ENCODE measurements around the gene INPP5J. TPM values are rescaled to one million over a fixed set of nuclear protein-coding genes. Genes with fewer than 3 reads are reported as not detected.

Gene INPP5J
- total RNA-seq, 1 experiment from 2014 or later, result 0.12 TPM

DNA sequence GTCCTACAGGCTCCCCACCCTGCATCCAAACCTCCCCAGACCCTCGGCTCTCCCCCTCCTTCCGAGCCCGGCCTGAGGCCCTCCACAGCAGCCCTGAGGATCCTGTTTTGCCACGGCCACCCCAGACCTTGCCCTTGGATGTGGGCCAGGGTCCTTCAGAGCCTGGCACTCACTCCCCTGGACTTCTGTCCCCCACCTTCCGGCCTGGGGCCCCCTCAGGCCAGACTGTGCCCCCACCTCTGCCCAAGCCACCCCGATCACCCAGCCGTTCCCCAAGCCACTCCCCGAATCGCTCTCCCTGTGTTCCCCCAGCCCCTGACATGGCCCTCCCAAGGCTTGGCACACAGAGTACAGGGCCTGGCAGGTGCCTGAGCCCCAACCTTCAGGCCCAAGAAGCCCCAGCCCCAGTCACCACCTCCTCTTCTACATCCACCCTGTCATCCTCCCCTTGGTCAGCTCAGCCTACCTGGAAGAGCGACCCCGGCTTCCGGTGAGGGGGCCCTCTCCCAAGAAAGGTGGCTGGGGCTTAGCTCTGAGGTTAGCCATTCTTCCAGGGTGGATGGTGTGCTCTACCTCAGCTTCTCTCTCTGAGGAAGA, 2.9 kb downstream of the INPP5J start:
- DNase-seq (ENCODE audit: low read depth), result no peak

DNA sequence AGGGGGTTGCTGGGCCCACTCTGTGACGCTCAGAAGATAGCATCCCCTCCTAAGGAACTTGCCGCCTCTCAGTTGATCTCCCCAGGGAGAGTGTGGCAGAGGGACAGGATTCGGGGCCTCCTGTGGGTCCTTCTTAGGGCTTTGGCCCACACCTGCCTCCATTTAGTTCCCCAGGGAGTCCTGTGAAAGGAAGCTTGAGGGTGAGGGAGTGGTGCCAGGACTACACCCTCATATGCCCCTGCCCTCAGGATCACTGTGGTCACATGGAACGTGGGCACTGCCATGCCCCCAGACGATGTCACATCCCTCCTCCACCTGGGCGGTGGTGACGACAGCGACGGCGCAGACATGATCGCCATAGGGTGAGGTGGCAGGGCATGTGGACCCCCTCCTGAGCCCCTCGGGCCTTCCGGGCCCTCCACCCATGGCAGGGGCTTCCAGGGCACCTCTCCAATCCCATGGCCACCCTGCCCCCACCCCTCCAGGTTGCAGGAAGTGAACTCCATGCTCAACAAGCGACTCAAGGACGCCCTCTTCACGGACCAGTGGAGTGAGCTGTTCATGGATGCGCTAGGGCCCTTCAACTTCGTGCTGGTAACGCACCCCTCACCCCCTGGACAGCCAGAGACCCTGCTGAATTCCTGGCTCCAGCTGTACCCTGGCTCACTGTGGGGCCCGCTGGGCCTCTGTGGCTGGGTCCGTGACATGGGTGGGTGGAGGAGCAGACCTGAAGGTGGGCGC, 3.5 kb downstream of the INPP5J start:
- no peak for DNase-seq (ENCODE audit: low read depth)

DNA sequence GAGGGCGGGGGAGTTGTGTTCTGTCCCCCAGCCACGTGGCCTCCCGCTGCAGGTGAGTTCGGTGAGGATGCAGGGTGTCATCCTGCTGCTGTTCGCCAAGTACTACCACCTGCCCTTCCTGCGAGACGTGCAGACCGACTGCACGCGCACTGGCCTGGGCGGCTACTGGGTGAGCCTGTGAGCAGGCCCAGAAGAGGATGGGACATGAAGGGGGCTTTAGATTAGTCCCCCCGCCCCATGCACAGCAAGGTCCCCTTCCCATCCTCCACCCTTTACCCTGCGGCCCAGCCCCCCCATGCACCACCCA, 4.1 kb downstream of the INPP5J start:
- no peak for DNase-seq (ENCODE audit: low read depth)

DNA sequence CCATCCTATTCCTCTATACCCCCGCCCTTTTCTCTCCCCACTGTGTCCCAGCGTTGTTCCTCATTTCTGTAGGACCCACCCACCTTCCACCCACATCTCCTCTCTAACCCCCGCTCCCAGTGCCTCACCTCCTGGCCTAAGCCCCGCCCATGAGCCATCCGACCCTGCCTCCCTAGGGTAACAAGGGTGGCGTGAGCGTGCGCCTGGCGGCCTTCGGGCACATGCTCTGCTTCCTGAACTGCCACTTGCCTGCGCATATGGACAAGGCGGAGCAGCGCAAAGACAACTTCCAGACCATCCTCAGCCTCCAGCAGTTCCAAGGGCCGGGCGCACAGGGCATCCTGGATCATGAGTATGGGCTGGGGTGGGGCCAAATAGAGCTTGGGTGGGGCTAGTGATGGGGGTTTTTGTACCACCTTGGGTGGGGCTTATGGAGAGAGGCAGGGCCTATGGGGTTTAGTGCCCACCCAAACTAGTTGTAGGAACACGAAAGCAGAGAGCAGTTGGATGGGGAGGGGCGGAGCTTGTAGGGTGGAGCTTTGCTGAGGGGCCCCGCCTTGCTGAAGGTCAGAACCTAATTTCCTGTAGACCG, 4.5 kb downstream of the INPP5J start:
- no peak for DNase-seq (ENCODE audit: low read depth)

DNA sequence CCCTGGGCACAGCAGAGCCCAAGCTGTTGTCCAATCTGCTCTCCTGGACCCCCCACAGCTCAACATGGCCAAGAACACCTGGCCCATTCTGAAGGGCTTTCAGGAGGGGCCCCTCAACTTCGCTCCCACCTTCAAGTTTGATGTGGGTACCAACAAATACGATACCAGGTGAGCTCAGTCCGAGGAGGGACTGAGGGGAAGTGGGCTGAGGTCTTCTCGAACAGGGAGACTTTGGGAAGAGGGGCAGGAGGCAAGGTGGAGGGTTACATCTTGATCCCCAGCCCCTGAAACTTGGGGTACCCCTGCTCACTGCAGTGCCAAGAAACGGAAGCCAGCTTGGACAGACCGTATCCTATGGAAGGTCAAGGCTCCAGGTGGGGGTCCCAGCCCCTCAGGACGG, 5.4 kb downstream of the INPP5J start:
- no peak for DNase-seq (ENCODE audit: low read depth)

DNA sequence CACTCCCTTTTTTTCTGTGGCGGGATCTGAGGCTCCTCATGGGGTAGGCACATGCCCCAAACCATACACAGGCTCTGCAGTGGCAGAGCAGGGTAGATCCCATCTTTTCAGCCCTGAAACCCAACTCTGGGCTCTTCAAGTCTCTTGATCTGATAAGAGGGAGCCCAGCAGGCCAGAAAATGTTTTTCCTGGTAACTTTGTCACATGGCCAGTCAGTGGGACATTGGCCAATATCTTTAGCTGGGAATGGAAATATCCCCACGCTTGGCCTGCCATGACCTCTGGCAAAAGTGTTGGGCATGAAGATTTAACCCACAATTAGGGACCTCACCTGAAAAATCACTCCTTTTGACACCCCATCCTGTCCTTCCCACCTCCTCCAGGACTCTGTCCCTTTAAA, 8.1 kb downstream of the INPP5J start:
- DNase-seq (ENCODE audit: low read depth), result no peak

DNA sequence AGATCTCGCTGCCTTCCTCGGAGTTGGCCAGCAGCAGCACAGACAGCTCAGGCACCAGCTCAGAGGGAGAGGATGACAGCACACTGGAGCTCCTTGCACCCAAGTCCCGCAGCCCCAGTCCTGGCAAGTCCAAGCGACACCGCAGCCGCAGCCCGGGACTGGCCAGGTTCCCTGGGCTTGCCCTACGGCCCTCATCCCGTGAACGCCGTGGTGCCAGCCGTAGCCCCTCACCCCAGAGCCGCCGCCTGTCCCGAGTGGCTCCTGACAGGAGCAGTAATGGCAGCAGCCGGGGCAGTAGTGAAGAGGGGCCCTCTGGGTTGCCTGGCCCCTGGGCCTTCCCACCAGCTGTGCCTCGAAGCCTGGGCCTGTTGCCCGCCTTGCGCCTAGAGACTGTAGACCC, 11.1 kb downstream of the INPP5J start:
- DNase-seq (ENCODE audit: low read depth), result no peak

DNA sequence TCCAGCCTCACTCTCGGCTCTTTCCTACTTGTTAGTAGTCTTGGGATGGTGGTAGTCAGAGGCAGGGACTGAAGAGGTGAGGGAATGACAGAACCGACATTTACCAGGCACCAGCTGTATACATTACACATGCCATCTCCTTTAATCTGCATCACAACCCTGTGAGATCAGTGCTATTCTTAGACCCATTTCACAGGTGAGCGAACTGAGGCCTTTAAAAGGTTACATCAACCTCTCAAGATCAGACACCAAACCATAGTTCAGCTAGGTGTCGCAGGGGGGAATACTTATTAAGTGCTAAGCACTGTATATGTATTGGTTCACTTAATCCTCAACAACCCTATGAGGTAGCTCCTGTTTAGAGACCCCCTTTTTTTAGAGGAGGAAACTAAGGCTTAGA, 11.9 kb downstream of the INPP5J start:
- no peak for DNase-seq (ENCODE audit: low read depth)

DNA sequence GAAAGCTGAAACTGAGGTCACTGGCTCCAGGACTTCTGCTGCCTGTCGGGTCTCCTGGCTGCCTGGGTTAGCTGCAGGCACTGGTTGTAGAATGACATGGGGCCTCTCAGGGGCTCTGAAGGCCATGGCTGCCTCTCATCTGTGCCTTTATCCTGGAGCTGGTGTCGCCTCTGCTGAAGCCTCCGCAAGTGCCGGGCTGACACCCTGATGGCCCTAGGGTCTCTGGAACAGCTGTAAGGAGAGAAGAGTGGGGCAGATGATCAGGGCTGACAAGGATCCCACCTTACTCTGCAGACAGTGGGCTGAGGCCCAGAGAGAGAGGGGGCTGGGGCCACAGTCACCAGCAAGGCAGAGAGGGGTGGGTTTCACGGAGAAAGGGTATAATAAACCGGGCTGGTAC, 12.9 kb downstream of the INPP5J start:
- no peak for DNase-seq (ENCODE audit: low read depth)

DNA sequence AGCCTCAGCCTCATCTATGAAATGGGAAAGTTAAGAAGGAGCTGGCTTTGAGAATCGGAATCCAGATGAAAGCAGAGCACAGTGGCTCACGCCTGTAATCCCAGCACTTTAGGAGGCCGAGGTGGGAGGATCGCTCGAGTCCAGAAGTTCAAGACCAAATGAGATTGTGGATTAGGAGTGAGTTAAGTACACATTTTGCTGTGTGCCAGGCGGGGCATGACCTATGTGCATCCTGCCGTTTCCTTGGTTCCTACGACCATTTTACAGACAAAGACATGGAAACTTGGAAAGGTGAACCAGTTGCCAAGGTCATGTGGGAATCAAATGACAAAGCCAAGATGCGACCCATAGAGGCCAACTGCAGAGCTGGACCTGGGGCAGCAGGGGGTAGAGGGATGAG, 13.4 kb downstream of the INPP5J start:
- no peak for DNase-seq (ENCODE audit: low read depth)

DNA sequence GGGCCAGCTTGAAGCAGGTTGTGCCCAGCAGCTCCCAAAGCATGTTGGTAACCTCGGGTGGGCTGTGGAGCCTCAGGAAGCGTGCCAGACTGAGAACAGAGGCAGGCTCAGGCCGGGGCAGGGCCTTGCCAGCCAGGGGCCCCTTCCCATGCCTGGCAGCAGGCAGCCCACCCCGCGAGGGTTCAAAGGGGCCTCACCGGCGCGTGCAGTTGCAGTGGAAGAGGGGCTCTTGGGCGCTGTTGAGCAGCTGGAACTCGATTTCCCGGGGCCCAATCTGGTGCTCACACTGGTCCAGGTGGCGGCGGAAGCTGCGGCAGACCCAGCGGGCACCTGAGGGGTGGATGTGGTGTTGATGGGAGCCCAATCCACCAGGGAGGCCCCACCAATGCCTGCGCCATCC, 13.9 kb downstream of the INPP5J start:
- DNase-seq (ENCODE audit: low read depth), result no peak

DNA sequence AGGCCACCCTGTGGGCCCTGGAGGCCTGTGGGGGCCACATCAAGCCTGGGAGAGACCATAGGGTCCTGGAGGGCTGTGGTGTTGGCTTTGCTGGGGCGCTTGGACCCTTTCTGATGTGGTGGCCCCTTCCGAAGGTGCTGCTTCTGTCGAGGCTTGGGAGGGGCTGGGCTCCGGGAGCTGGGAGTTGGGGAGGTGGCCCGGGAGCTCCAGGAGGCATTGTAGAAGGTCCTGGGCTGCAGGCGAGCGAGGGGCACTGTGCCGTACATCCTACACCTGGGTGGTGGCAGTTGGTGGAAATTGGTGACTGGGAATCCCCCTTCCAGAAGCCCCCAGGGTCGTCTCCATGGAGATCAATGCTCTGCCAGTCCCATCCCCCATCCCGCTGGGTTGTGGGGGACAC, 15.0 kb downstream of the INPP5J start:
- DNase-seq (ENCODE audit: low read depth), result no peak

DNA sequence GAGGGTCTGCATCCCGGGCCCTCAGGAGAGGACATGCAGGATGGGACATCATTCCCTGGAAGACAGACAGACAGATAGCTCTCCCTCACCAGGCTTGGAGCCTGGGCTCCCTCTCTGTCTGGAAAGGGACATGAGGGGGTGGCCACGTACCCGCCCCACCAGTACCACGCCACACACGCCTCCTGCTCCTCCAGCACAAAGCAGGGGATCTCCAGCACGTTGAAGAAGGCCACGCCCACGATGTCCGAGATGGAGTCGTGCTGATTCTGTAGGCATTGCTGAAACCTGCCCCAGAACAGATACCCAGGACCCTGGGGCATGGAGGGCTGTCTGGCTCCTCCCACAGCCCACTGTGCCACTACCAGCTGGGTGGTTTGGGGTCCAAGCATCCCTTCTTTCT, 15.4 kb downstream of the INPP5J start:
- DNase-seq (ENCODE audit: low read depth), result no peak

DNA sequence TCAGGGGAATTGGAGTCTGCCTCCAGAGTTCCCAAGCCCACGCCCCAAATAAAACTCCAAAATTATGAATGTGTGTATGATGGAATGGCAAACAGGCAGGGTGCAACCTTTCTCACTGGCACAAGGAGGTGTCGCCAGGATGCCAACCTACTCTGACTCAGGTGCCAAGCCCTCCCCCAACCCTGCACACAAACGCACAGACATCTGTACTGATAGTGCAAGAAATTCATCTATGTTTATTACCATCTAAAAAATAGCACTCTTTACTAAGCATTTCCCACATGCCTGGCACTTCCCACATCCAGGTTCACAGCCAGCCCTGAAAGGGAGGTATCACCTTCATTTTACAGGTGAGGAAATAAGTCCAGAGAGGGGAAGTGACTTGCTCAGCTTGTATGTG, 16.3 kb downstream of the INPP5J start:
- no peak for DNase-seq (ENCODE audit: low read depth)

DNA sequence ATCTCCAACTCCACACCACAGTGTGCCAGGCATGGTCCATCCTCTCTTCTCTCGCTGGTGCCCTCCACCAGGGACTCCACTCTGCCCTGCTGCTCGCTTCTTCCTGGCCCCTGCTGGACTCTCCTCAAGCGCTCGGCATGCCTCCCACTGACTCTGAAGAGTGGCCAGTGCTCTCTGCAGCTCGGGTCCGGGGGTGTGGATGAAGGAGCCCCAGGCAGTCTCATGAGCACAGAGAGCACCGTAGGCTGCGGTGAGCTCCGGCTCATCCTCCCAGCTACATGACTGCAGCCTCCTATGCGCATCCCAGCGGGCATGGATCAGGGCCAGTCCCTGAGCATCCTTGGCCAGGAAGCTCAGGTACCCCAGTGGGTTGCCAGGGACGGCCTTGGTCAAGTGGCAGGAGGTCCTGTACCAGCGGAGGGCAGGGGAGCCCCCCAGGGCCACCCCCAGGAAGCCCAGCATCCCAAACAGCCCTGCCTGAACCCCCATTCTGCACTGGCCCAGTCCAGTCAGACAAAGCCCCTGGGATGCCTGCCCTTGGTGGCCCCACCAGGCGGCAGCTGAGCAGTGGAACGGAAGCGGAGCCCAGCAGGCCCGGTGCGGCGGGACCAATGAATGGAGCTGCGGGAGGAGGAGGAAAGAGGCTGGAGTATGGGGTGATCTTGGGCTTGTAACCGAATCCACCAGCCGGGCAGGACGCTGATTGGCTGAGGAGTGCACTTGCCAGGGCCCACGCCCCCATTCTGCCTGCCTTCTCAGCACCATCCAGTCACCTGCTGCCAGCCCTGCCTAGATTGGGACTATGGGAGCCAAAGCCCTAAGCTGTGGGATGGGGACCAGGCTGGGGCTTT, 17.3 kb downstream of the INPP5J start, which contains the start of gene PLA2G3:
Gene PLA2G3 (minus strand): TSS at position 643 of the 851 bp plus-strand sequence. CDS start 154 bp downstream, at position 489.
- peak; percentile 53 for DNase-seq (ENCODE audit: low read depth)

DNA sequence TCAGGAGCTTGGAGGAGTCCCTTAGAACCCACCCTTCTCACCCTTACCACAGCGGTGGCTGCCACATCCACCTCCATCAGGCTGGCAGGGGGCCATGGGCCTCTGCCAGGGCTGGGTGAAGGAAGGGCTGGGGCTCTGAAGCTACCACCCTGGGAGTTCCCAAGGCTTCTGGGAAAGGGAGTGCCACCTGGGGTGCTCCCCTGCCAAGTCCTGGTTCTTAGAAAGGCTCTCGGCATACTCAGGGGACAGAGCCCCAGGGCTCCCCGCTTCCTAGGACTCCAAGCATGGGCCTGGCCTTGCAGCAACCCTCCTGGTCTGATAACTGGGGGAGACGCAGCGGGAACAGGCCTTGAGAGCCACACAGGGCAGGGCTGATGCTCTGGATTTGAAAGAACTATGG, 18.0 kb downstream of the INPP5J start:
- no peak for DNase-seq (ENCODE audit: low read depth)

DNA sequence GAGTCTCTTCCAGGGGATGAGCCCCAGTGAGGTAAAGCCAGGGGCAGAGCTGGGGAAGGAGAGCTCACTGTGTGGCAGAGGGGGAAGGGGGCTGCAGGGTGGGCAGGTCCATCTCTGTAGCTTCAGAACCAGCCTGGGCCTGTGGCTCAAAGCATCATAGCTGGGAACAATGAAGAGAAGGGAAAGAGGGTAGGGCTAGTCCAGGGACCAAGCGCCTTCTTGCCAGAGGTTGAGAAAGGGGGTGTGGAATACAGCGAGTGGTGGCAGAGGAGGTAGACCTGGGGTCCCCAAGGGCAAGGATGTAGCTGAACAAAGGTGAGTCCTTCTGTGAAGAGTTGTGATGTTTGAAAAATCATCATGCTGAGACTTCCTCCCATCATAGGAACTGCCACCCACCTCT, 18.8 kb downstream of the INPP5J start:
- no peak for DNase-seq (ENCODE audit: low read depth)

DNA sequence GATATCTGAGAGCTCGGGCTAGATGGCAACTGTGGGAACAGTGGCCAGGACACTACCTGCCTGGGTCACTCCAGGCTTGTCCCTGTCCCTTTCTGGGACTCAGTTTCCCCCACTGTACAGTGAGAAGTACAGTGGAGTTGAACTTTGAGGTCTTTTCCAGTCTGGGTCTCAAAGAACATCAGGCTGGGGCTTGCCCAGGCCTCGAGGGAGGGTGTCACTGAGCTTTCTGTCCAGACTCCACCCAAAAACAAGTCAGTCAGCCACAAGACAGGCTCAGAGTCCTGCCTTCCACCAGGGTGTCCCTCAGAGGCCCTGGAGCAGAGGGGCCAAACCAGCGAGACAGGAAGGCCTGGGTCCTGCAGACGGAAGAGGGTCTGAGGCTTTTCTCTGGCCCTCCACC, 19.5 kb downstream of the INPP5J start:
- DNase-seq (ENCODE audit: low read depth), result no peak

DNA sequence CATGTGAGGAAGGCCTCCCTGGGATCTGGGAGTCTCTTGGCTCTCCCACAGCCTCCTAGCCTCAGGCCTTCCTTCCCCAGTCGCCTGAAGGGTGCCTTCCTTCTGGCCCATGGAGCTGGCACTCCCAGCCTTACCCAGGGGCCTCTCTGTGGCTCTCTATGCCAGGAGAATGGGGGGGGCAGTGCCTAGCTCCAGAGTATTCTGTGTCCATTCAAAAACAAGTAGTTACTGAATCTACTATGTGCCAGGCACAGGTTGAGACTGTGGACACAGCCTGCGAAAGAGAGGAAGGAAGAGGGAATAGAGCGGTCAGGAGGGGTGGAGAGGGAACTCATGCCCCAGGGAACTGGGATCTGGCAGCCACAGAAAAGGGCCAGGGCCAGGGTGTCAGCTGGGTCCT, 20.3 kb downstream of the INPP5J start:
- DNase-seq (ENCODE audit: low read depth), result no peak

DNA sequence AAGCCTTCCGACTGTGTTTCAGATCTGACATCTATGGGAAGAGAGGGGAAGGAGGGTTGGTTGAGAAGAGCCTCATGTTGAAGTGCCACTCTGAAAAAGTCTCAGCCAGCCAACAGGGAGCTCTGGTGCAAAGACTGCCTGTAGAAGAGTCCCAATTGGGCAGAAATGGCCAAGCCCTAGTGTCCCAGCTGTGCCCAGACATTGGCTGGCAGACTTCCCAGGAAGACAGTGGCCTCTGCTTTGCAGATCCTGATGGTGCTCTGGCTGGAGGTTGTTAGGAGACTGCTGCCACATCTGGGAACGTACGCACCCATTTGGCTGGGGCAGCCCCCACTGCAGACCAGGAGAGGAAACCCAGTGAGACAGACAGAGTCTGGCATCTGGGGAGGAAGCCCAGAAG, 20.8 kb downstream of the INPP5J start:
- DNase-seq (ENCODE audit: low read depth), result peak; percentile 15

DNA sequence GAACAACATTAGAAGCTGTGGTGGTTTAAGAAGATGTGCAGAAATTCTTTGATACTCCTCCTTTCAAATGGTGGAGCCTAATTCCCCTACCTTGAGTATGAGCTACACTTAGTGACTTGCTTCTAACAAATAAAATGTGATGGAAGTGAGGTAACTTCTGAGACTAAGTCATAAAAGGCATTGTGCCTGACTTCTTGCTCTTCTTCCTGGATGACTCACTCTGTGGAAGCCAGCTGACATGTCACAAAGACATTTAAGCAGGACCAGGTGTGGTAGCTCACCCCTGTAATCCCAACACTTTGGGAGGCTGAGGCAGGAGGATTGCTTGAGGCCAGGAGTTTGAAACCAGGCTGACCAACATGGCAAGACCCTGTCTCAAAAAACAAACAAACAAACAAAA, 21.5 kb downstream of the INPP5J start:
- peak; percentile 42 for DNase-seq (ENCODE audit: low read depth)

DNA sequence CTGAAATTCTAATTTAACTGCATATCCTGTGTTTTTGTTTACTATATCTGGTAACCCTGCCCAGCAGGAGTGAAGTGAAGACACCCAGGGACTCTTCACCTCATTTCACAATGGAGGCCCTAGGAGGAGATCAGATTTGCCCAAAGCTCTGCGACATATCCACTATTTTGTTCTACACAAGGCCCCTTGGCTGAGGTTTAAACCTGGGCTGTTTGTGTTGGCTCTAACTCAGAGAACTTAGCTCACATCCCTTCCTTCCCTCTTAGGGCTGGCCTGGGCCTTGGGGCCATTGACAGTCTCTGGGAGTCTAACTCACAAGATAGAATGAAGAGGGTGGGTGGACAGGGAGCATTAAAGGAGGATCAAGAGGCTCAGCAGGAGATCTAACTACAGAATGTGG, 25.7 kb downstream of the INPP5J start:
- no peak for DNase-seq (ENCODE audit: low read depth)
